IMR-90 (cell line): Measurements from ENCODE around the gene RHOT2. TPM values are rescaled to one million over a fixed set of nuclear protein-coding genes. Genes with fewer than 3 reads are reported as not detected.

ENCODE experiments used
- ATAC-seq: fragments of 200-7000 bp; cut with Tn5 transposase; 2 replicates; pipeline ENCODE4 v1.9.1; 2020; ENCODE audit warnings: low read depth, mild to moderate bottlenecking, moderate library complexity
- BruUV-seq: library from RNA; stranded (reverse); fragments of 400-500 nt; replicated peaks from 2 replicates; lab custom pipeline; 2021; lab: Mats Ljungman, UMichigan
- CTCF ChIA-PET: fragments of 300-600 bp; formaldehyde crosslinking; extraction: SDS; loops from one replicate; lab custom pipeline; 2021; ENCODE audit warnings: antibody characterized with exemption; lab: Yijun Ruan, JAX
- POLR2A ChIA-PET: fragments of 300-600 bp; sonication (Branson Sonifier 250); formaldehyde crosslinking; loops from one replicate; lab custom pipeline; 2022; ENCODE audit warnings: antibody characterized with exemption; ENCODE audit not compliant: unreplicated experiment; lab: Charles Lee
- DNase-seq: peaks from one replicate; pipeline ENCODE4 v3.0.0; 2013
- H2AFZ ChIP-seq: replicated peaks from 2 replicates; pipeline ENCODE3; 2013; ENCODE audit warnings: low read length, mild to moderate bottlenecking; ENCODE audit not compliant: poor library complexity
- H2AK5ac ChIP-seq: 2 replicates; pipeline ENCODE4 v1.6.1; 2013; ENCODE audit warnings: low read depth, low read length, inconsistent platforms
- H2AK9ac ChIP-seq: replicated peaks from 2 replicates; pipeline ENCODE3; 2013; ENCODE audit warnings: mild to moderate bottlenecking, low read depth, low read length, moderate library complexity; ENCODE audit not compliant: poor library complexity
- H2BK120ac ChIP-seq: 2 replicates; pipeline ENCODE4 v1.6.1; 2013; ENCODE audit warnings: low read depth, low read length, inconsistent platforms
- H2BK15ac ChIP-seq: 3 replicates; pipeline ENCODE4 v1.6.1; 2013; ENCODE audit warnings: low read depth, low read length, inconsistent platforms
- H2BK20ac ChIP-seq: 2 replicates; pipeline ENCODE4 v1.6.1; 2013; ENCODE audit warnings: low read depth, mild to moderate bottlenecking, inconsistent platforms, low read length, moderate library complexity
- H2BK5ac ChIP-seq: 2 replicates; pipeline ENCODE4 v1.6.1; 2013; ENCODE audit warnings: mild to moderate bottlenecking, low read depth, low read length, inconsistent platforms; ENCODE audit not compliant: poor library complexity, severe bottlenecking
- H3K14ac ChIP-seq: replicated peaks from 2 replicates; pipeline ENCODE4 v1.6.1; 2013; ENCODE audit warnings: low read depth, low read length, inconsistent platforms
- H3K18ac ChIP-seq: 2 replicates; pipeline ENCODE4 v1.6.1; 2013; ENCODE audit warnings: low read depth, low read length, control low read depth
- H3K23ac ChIP-seq: 2 replicates; pipeline ENCODE4 v1.6.1; 2013; ENCODE audit warnings: low read depth, low read length, inconsistent platforms
- H3K27ac ChIP-seq: 2 replicates; pipeline ENCODE4 v1.5.1; 2013; ENCODE audit warnings: mild to moderate bottlenecking, control low read depth, low read length; ENCODE audit not compliant: insufficient read depth
- H3K27me3 ChIP-seq: 2 replicates; pipeline ENCODE4 v1.6.1; 2013; ENCODE audit warnings: low read length; ENCODE audit not compliant: control insufficient read depth, insufficient read depth
- H3K36me3 ChIP-seq: 2 replicates; pipeline ENCODE4 v1.6.1; 2013; ENCODE audit warnings: low read length, mixed read lengths; ENCODE audit not compliant: control insufficient read depth, insufficient read depth
- H3K4ac ChIP-seq: 2 replicates; pipeline ENCODE4 v1.6.1; 2013; ENCODE audit warnings: low read depth, low read length, inconsistent platforms
- H3K4me1 ChIP-seq: 2 replicates; pipeline ENCODE4 v1.6.1; 2013; ENCODE audit warnings: low read length, mixed read lengths; ENCODE audit not compliant: control insufficient read depth, insufficient read depth
- H3K4me2 ChIP-seq: 2 replicates; pipeline ENCODE4 v1.6.1; 2013; ENCODE audit warnings: low read depth, mild to moderate bottlenecking, control low read depth, low read length, moderate library complexity
- H3K4me3 ChIP-seq: 2 replicates; pipeline ENCODE4 v1.5.1; 2013; ENCODE audit warnings: low read depth, mild to moderate bottlenecking, control low read depth, low read length, moderate library complexity; ENCODE audit not compliant: insufficient read depth
- H3K56ac ChIP-seq: 2 replicates; pipeline ENCODE4 v1.6.1; 2013; ENCODE audit warnings: low read length, inconsistent platforms; ENCODE audit not compliant: insufficient read depth; ENCODE audit errors: extremely low read depth
- H3K79me1 ChIP-seq, 2 experiments: 2 replicates each; pipeline ENCODE4 v1.6.1; 2013; ENCODE audit warnings: low read length in 2 of 2, inconsistent platforms in 1 of 2, low read depth in 1 of 2
- H3K9ac ChIP-seq: 2 replicates; pipeline ENCODE4 v1.6.1; 2013; ENCODE audit warnings: low read depth, low read length, control low read depth
- H3K9me1 ChIP-seq: 2 replicates; pipeline ENCODE4 v1.6.1; 2013; ENCODE audit warnings: low read length, inconsistent platforms; ENCODE audit not compliant: insufficient read depth
- H3K9me3 ChIP-seq: 2 replicates; pipeline ENCODE4 v1.6.1; 2013; ENCODE audit warnings: low read length; ENCODE audit not compliant: control insufficient read depth, insufficient read depth
- H4K20me1 ChIP-seq: 2 replicates; pipeline ENCODE4 v1.6.1; 2013; ENCODE audit warnings: low read length, inconsistent platforms; ENCODE audit not compliant: insufficient read depth
- H4K5ac ChIP-seq: 2 replicates; pipeline ENCODE4 v1.6.1; 2013; ENCODE audit warnings: mild to moderate bottlenecking, low read depth, low read length, control low read depth
- H4K8ac ChIP-seq, 2 experiments: 2 replicates each; pipeline ENCODE4 v1.6.1; 2013; ENCODE audit warnings: low read depth in 2 of 2, low read length in 2 of 2, control low read depth in 1 of 2, inconsistent platforms in 1 of 2
- H4K91ac ChIP-seq: 2 replicates; pipeline ENCODE4 v1.6.1; 2013; ENCODE audit warnings: low read depth, low read length, inconsistent platforms; ENCODE audit not compliant: insufficient read depth
- CEBPB ChIP-seq: IDR thresholded peaks from 2 replicates; pipeline ENCODE4 v1.6.1; 2012; ENCODE audit warnings: low read depth, low read length, improper control_type of control experiment
- SMC3 ChIP-seq: fragments of 150-350 bp; IDR thresholded peaks from 2 replicates; pipeline ENCODE4 v1.6.1; 2016; ENCODE audit warnings: low read depth, mild to moderate bottlenecking, antibody characterized with exemption, low read length, moderate library complexity
- WGBS, 2 experiments: methylation state at CpG; one replicate each; pipeline versions ENCODE4 v1.1.5 to v1.1.7; 2013; ENCODE audit warnings: missing lambda C conversion rate in 2 of 2; ENCODE audit not compliant: insufficient read length in 1 of 2; ENCODE audit errors: extremely low coverage in 2 of 2; 5-methylcytosine and 5-hydroxymethylcytosine counted together
- dilution Hi-C: fragments of 300-500 bp; cut with HindIII; formaldehyde crosslinking; loops from one replicate; pipeline ENCODE4 v1.14.3; 2018; ENCODE audit warnings: low sequenced_read_pairs; ENCODE audit not compliant: unreplicated experiment
- in situ Hi-C: fragments of 300-500 bp; cut with MboI; formaldehyde crosslinking; loops from 3 replicates; pipeline ENCODE4 v1.14.3; 2019; ENCODE audit warnings: low sequenced_read_pairs, inconsistent platforms, mixed read lengths
- intact Hi-C: fragments of 100-400 bp; cut with micrococcal nuclease; formaldehyde crosslinking; loops from 2 replicates; pipeline ENCODE4 v1.10.0; 2022
- polyA plus RNA-seq, 3 experiments: library from polyadenylated mRNA; depleted of rRNA; stranded (reverse); fragments of >200 nt; gene quantifications; 2 replicates each; pipeline ENCODE4 v1.2.3, GENCODE V29; 2012; ENCODE audit warnings: low replicate concordance in 1 of 3
- total RNA-seq: library from RNA; depleted of rRNA; stranded (reverse); fragments of >200 nt; gene quantifications from 2 replicates; pipeline ENCODE4 v1.2.3, GENCODE V29; 2012
- TF ChIP-seq, protein P1 (sequence below): conservative IDR thresholded peaks from 2 replicates; pipeline ENCODE4 v1.5.1; 2012; ENCODE audit warnings: mild to moderate bottlenecking, low read depth, low read length, improper control_type of control experiment

The RHOT2 gene
- total and polyA plus RNA-seq, 2 of the 4 experiments (the other 2 are of a cell fraction): 20.3 to 181 TPM

DNA sequence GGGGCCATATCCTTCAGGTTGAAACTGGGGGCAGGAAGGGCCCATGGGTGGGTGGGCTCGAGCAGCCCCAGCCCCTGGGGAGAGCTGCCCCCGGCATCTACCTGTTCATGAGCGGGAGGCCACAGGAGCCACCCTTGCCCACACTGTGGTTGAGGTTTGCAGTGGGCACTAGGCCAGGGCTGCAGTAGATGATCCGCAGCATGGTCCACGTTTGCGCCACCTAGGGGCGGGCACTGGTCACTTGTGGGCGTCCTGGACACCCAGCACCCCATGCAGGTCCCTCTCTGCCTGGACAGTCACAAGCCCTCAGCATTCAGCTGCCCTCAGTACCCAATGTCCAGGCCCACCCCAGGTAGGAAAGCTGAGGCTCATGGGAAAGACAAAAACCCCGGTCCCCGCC lies 18.0 kb downstream of the RHOT2 start:
- intact Hi-C loops: no loop called here
- no peak overlapping the region for H3K4ac ChIP-seq
- H3K23ac ChIP-seq: no peak overlapping the region
- no peak overlapping the region for H3K9ac ChIP-seq
- H3K9me3 ChIP-seq: no peaks in the 10 kb centered on the region
- TF ChIP-seq SMC3 (no peak), CEBPB (no peak)
- TF ChIP-seq, protein P1, sequence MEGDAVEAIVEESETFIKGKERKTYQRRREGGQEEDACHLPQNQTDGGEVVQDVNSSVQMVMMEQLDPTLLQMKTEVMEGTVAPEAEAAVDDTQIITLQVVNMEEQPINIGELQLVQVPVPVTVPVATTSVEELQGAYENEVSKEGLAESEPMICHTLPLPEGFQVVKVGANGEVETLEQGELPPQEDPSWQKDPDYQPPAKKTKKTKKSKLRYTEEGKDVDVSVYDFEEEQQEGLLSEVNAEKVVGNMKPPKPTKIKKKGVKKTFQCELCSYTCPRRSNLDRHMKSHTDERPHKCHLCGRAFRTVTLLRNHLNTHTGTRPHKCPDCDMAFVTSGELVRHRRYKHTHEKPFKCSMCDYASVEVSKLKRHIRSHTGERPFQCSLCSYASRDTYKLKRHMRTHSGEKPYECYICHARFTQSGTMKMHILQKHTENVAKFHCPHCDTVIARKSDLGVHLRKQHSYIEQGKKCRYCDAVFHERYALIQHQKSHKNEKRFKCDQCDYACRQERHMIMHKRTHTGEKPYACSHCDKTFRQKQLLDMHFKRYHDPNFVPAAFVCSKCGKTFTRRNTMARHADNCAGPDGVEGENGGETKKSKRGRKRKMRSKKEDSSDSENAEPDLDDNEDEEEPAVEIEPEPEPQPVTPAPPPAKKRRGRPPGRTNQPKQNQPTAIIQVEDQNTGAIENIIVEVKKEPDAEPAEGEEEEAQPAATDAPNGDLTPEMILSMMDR: peak; percentile 35; the same call in 1 of the 2 replicates
- no peak overlapping the region for H3K4me2 ChIP-seq
- H3K14ac ChIP-seq: no peak overlapping the region
- 94% methylated on average over 3 of the region's 10 CpGs; no CpG with 5 or more reads in 1 of the 2 experiments for WGBS, 2 experiments
- in situ Hi-C loops: no loop called here
- no peak overlapping the region for H4K91ac ChIP-seq
- H3K79me1 ChIP-seq: peaks cover 19 to 61% of the 10 kb centered on the region in 2 experiments
- H2AFZ ChIP-seq: no peak overlapping the region
- H3K4me3 ChIP-seq: no peak overlapping the region
- no peak overlapping the region for H2BK15ac ChIP-seq
- no peak overlapping the region for H2BK120ac ChIP-seq
- BruUV-seq: no TSS peak
- no peaks in the 10 kb centered on the region for H3K27me3 ChIP-seq
- H4K8ac ChIP-seq: no peak overlapping the region
- H2AK9ac ChIP-seq: peak overlapping the region; percentile 16
- ChIA-PET POLR2A (interaction anchor here (0.5 kb wide), 1 partner anchor 102 kb away, joined by 4 read pairs; the partner anchor contains the start of gene RPUSD1), CTCF (no interaction called here)
- peak; percentile 13 for DNase-seq
- no peak overlapping the region for H2BK20ac ChIP-seq
- H3K9me1 ChIP-seq: peaks cover 13% of the 10 kb centered on the region
- H3K56ac ChIP-seq: no peak overlapping the region
- no peak overlapping the region for H4K5ac ChIP-seq
- H3K27ac ChIP-seq: no peak overlapping the region
- peaks cover 24% of the 10 kb centered on the region for H4K20me1 ChIP-seq
- peaks cover 29% of the 10 kb centered on the region for H3K4me1 ChIP-seq
- no peak overlapping the region for H2AK5ac ChIP-seq
- peaks cover 41% of the 10 kb centered on the region for H3K36me3 ChIP-seq
- no peak overlapping the region for H3K18ac ChIP-seq
- H2BK5ac ChIP-seq: no peak overlapping the region
- ATAC-seq: no peak
- dilution Hi-C loops: no loop called here
